Smooth muscle cell (in vitro differentiated cells): ENCODE results near the gene SLC52A3. TPM values are rescaled to one million over a fixed set of nuclear protein-coding genes. Genes with fewer than 3 reads are reported as not detected.

Experiments
- DNase-seq: peaks from one replicate; lab custom pipeline; 2025; ENCODE audit not compliant: unreplicated experiment; lab: John Stamatoyannopoulos, UW
- H2AFZ ChIP-seq: fragments of 200-600 bp; sonication (generic); 2 replicates; pipeline ENCODE4 v1.6.0; 2016; ENCODE audit warnings: antibody characterized with exemption, low read depth, mild to moderate bottlenecking
- H3F3A ChIP-seq: fragments of 200-600 bp; sonication (generic); 2 replicates; pipeline ENCODE4 v1.6.0; 2017; ENCODE audit warnings: antibody characterized with exemption, low read depth
- H3K27ac ChIP-seq: fragments of 200-600 bp; sonication (generic); 2 replicates; pipeline ENCODE4 v1.5.1; 2016; ENCODE audit warnings: low read depth, mild to moderate bottlenecking
- H3K27me3 ChIP-seq: fragments of 200-600 bp; sonication (generic); 2 replicates; pipeline ENCODE4 v1.6.1; 2016; ENCODE audit warnings: low read depth, mild to moderate bottlenecking
- H3K36me3 ChIP-seq: fragments of 200-600 bp; sonication (generic); 2 replicates; pipeline ENCODE4 v1.5.1; 2016; ENCODE audit warnings: low read depth
- H3K4me1 ChIP-seq: fragments of 200-600 bp; sonication (generic); 2 replicates; pipeline ENCODE4 v1.5.1; 2016; ENCODE audit warnings: low read depth
- H3K4me2 ChIP-seq: fragments of 200-600 bp; sonication (generic); 2 replicates; pipeline ENCODE4 v1.6.0; 2016; ENCODE audit warnings: mild to moderate bottlenecking
- H3K4me3 ChIP-seq: fragments of 200-600 bp; sonication (generic); 2 replicates; pipeline ENCODE4 v1.5.1; 2016; ENCODE audit warnings: mild to moderate bottlenecking
- H3K79me2 ChIP-seq: fragments of 200-600 bp; sonication (generic); 2 replicates; pipeline ENCODE4 v1.6.0; 2016; ENCODE audit warnings: low read depth, mild to moderate bottlenecking
- H3K9ac ChIP-seq: fragments of 200-600 bp; sonication (generic); 2 replicates; pipeline ENCODE4 v1.6.0; 2016; ENCODE audit warnings: low read depth
- H3K9me3 ChIP-seq: fragments of 200-600 bp; sonication (generic); replicated peaks from 2 replicates; pipeline ENCODE4 v1.5.1; 2016; ENCODE audit warnings: low read depth
- H4K20me1 ChIP-seq: fragments of 200-600 bp; sonication (generic); 2 replicates; pipeline ENCODE4 v1.6.0; 2016; ENCODE audit warnings: low read depth
- whole genome bisulfite sequencing: methylation state at CpG from one replicate; pipeline ENCODE4 v1.1.7; 2016; ENCODE audit warnings: low lambda C conversion rate; 5-methylcytosine and 5-hydroxymethylcytosine counted together
- polyA plus RNA-seq: library from polyadenylated mRNA; unstranded; fragments of >200 nt; fragmentation: Nextera tagmentation; extraction: Ambion mirVana; gene quantifications from 2 replicates; pipeline ENCODE4 v1.2.1, GENCODE V29; 2016
- total RNA-seq: library from RNA; depleted of rRNA; stranded (reverse); fragments of >200 nt; gene quantifications from 2 replicates; pipeline ENCODE4 v1.2.3, GENCODE V29; 2014
- TF ChIP-seq, protein P1 (sequence below): fragments of 200-600 bp; sonication (generic); IDR thresholded peaks from 2 replicates; pipeline ENCODE4 v1.5.1; 2017; ENCODE audit warnings: borderline replicate concordance, mild to moderate bottlenecking, antibody characterized with exemption; ENCODE audit not compliant: insufficient read depth, poor library complexity, severe bottlenecking

Gene SLC52A3
- total and polyA plus RNA-seq, 2 experiments from 2014 or later = 0.36 TPM; not detected in 1

DNA sequence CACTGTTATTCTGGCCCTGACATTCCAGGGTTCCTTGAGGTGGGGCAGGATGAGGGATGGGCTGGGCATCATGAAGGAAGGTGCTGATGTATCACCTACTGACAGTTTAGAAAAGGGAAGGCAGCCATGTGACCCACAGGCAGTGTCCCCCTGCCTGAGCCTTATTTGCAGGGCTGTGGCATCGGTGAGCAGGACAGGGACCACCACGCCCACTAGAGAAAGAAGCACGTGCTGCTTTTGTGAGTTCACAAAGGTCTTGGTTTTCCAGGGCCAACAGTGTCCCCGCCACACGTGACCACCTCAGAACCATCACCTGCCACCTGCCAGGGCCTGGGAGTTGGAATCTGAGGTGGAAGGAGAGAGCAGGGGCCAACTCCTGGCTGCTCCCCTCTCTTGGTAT, 49.2 kb downstream of the SLC52A3 start:
- H2AFZ ChIP-seq = no peak overlapping the region
- no peak overlapping the region for H3K9ac ChIP-seq
- no peaks in the 10 kb centered on the region for H3K36me3 ChIP-seq
- H3F3A ChIP-seq = no peaks in the 10 kb centered on the region
- 95% methylated on average over 5 of the region's 5 CpGs for WGBS
- H3K27me3 ChIP-seq = peaks cover 32% of the 10 kb centered on the region
- no peaks in the 10 kb centered on the region for H3K79me2 ChIP-seq
- no peaks in the 10 kb centered on the region for H3K4me1 ChIP-seq
- no peaks in the 10 kb centered on the region for H4K20me1 ChIP-seq
- DNase-seq = no peak
- TF ChIP-seq, protein P1, sequence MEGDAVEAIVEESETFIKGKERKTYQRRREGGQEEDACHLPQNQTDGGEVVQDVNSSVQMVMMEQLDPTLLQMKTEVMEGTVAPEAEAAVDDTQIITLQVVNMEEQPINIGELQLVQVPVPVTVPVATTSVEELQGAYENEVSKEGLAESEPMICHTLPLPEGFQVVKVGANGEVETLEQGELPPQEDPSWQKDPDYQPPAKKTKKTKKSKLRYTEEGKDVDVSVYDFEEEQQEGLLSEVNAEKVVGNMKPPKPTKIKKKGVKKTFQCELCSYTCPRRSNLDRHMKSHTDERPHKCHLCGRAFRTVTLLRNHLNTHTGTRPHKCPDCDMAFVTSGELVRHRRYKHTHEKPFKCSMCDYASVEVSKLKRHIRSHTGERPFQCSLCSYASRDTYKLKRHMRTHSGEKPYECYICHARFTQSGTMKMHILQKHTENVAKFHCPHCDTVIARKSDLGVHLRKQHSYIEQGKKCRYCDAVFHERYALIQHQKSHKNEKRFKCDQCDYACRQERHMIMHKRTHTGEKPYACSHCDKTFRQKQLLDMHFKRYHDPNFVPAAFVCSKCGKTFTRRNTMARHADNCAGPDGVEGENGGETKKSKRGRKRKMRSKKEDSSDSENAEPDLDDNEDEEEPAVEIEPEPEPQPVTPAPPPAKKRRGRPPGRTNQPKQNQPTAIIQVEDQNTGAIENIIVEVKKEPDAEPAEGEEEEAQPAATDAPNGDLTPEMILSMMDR = no peak
- H3K4me3 ChIP-seq = no peak overlapping the region
- H3K4me2 ChIP-seq = no peak overlapping the region
- no peaks in the 10 kb centered on the region for H3K9me3 ChIP-seq
- H3K27ac ChIP-seq = no peak overlapping the region

DNA sequence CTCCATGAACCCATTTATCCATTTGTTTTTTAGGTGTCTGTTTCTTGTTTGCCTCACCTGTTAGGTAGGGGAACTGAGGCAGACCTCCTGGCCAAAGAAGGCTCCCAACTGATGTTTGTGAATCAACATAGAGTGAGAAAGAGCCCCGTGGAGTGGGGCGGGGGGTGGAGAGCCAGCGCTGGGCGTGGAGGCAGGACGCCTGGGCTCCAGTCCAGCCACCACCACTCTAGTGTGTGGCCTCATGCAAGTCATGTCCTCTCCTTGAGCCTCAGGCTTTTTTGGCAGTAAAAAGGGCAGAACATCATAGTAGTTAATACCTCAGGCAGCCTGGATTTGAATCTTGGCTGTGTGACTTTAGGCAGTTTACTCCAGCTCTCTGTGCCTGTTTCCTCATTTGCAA, 50.5 kb downstream of the SLC52A3 start:
- no peak overlapping the region for H3K4me2 ChIP-seq
- no peak overlapping the region for H2AFZ ChIP-seq
- H3K9me3 ChIP-seq = no peaks in the 10 kb centered on the region
- TF ChIP-seq, protein P1 = no peak
- no peak overlapping the region for H3K9ac ChIP-seq
- peaks cover 25% of the 10 kb centered on the region for H3K27me3 ChIP-seq
- no peaks in the 10 kb centered on the region for H4K20me1 ChIP-seq
- H3K27ac ChIP-seq = no peak overlapping the region
- H3K79me2 ChIP-seq = no peaks in the 10 kb centered on the region
- H3F3A ChIP-seq = no peaks in the 10 kb centered on the region
- WGBS = 86% methylated on average over 5 of the region's 5 CpGs
- no peak overlapping the region for H3K4me3 ChIP-seq
- DNase-seq = no peak
- H3K4me1 ChIP-seq = no peaks in the 10 kb centered on the region
- no peaks in the 10 kb centered on the region for H3K36me3 ChIP-seq

DNA sequence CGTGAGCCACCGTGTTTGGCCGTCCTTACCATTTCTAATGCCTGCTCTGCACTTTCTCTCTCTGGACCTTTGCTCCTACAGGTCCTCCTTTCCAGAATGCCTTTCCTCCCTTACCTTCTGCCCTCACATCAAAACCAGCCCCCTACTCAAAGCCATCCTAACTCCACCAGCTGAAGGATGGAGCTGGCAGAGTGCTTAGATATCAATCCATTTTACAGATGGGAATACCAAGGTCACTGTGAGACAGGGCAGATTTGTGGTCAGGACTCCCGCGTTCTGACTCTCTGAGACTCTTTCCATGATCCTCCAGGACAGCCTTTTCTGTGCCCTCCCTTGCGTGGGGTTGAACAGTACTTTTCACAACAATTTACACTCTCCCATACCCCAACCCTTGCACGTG, 51.0 kb downstream of the SLC52A3 start:
- 90% methylated on average over 7 of the region's 7 CpGs for WGBS
- Histone ChIP-seq H3K4me1 (no peaks in the 10 kb centered on the region), H3K27ac (no peak overlapping the region), H4K20me1 (no peaks in the 10 kb centered on the region), H3K4me3 (no peak overlapping the region), H2AFZ (no peak overlapping the region), H3K4me2 (no peak overlapping the region), H3F3A (no peaks in the 10 kb centered on the region), H3K27me3 (peaks cover 23% of the 10 kb centered on the region), H3K79me2 (no peaks in the 10 kb centered on the region), H3K9ac (no peak overlapping the region), H3K9me3 (no peaks in the 10 kb centered on the region), H3K36me3 (no peaks in the 10 kb centered on the region)
- DNase-seq = no peak
- TF ChIP-seq, protein P1 = no peak

DNA sequence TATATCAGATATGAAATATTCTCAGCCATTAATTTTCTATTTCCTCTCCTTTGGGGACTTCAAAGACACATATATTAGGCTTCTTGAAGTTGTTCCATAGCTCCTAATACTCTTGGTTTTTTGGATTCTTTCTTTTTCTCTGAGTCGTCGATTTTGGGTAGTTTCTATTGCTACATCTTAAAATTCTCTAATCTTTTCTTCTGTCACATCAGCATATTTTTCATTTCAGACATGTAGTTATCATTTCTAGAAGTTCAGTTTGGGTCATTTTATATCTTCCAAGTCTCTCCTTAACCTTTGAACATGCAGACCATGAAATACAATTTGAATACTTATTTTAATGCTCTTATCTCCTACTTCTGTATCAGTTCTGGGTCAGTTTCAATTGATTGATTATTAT, 53.8 kb downstream of the SLC52A3 start:
- H3K79me2 ChIP-seq = no peaks in the 10 kb centered on the region
- WGBS = 97% methylated on average over 2 of the region's 2 CpGs
- TF ChIP-seq, protein P1 = no peak
- DNase-seq = no peak
- no peak overlapping the region for H3K9ac ChIP-seq
- H3K4me1 ChIP-seq = no peaks in the 10 kb centered on the region
- H3K36me3 ChIP-seq = no peaks in the 10 kb centered on the region
- H2AFZ ChIP-seq = no peak overlapping the region
- H3K4me3 ChIP-seq = no peak overlapping the region
- H3F3A ChIP-seq = no peaks in the 10 kb centered on the region
- H3K9me3 ChIP-seq = no peaks in the 10 kb centered on the region
- no peak overlapping the region for H3K4me2 ChIP-seq
- H3K27me3 ChIP-seq = peaks cover 49% of the 10 kb centered on the region
- H3K27ac ChIP-seq = no peak overlapping the region
- H4K20me1 ChIP-seq = no peaks in the 10 kb centered on the region
